ENCODE measurements around the gene DENND2D. TPM values are rescaled to one million over a fixed set of nuclear protein-coding genes. Genes with fewer than 3 reads are reported as not detected.

Gene DENND2D
- total and polyA plus RNA-seq, 2 experiments from 2014 or later, result 2.5 to 3.0 TPM

DNA sequence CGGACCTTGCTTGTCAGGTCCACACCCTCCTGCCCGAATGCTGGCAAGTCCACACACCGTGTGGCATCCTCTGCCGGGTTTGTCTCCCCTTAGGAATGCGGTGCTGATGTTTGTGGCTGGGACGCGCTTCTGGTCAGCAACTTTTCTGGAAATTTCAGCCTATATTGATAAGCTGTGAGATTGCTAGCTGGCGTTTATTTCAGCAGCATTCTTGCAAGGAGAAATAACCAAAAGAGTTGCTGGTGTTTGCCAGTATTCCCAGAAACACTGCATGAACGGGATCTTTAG lies 59.8 kb downstream of the DENND2D start:
- Histone ChIP-seq H3K27ac (ENCODE audit: low read depth) (peak overlapping the region; percentile 98), H2AFZ (peak overlapping the region; percentile 86), H3K36me3 (ENCODE audit: insufficient read depth) (peaks cover 7% of the 10 kb centered on the region; the same call in 1 of the 2 replicates), H3K4me1 (ENCODE audit: insufficient read depth) (peaks cover 20% of the 10 kb centered on the region), H3F3A (replicated peaks; ENCODE audit: low read depth) (no peaks in the 10 kb centered on the region), H3K9me2 (ENCODE audit: insufficient read depth) (no peaks in the 10 kb centered on the region), H3K27me3 (ENCODE audit: insufficient read depth) (no peaks in the 10 kb centered on the region), H4K20me1 (replicated peaks; ENCODE audit: insufficient read depth) (no peaks in the 10 kb centered on the region; the same call in none of the 2 replicates), H3K79me2 (replicated peaks; ENCODE audit: insufficient read depth) (peaks cover 64% of the 10 kb centered on the region), H3K4me3 (peak overlapping the region; percentile 76), H3K4me2 (peak overlapping the region; percentile 89)
- no peak overlapping the region for H3K27ac Mint-ChIP-seq
- H3K4me3 Mint-ChIP-seq, result peak overlapping the region; percentile 96
- peaks cover 2% of the 10 kb centered on the region for H3K27me3 Mint-ChIP-seq (ENCODE audit: insufficient read depth, low read depth, poor library complexity)
- no peaks in the 10 kb centered on the region for H3K9me3 Mint-ChIP-seq
- H3K4me1 Mint-ChIP-seq, result peaks cover 32% of the 10 kb centered on the region
- no peak for TF ChIP-seq EZH2 (IDR thresholded peaks at IDR 0.05; ENCODE audit: low read depth, unreplicated experiment)
- TF ChIP-seq, protein P1, sequence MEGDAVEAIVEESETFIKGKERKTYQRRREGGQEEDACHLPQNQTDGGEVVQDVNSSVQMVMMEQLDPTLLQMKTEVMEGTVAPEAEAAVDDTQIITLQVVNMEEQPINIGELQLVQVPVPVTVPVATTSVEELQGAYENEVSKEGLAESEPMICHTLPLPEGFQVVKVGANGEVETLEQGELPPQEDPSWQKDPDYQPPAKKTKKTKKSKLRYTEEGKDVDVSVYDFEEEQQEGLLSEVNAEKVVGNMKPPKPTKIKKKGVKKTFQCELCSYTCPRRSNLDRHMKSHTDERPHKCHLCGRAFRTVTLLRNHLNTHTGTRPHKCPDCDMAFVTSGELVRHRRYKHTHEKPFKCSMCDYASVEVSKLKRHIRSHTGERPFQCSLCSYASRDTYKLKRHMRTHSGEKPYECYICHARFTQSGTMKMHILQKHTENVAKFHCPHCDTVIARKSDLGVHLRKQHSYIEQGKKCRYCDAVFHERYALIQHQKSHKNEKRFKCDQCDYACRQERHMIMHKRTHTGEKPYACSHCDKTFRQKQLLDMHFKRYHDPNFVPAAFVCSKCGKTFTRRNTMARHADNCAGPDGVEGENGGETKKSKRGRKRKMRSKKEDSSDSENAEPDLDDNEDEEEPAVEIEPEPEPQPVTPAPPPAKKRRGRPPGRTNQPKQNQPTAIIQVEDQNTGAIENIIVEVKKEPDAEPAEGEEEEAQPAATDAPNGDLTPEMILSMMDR (conservative IDR thresholded peaks at IDR 0.05; ENCODE audit: low read depth in 2 of 2), result no peak
- TF ChIP-seq ZNF331 (CRISPR knock-in tag; IDR thresholded peaks at IDR 0.05; ENCODE audit: low read depth), result no peak
- no peak for TF ChIP-seq POLR2AphosphoS5 (IDR thresholded peaks at IDR 0.05; ENCODE audit: low read depth)
- TF ChIP-seq, protein P2, sequence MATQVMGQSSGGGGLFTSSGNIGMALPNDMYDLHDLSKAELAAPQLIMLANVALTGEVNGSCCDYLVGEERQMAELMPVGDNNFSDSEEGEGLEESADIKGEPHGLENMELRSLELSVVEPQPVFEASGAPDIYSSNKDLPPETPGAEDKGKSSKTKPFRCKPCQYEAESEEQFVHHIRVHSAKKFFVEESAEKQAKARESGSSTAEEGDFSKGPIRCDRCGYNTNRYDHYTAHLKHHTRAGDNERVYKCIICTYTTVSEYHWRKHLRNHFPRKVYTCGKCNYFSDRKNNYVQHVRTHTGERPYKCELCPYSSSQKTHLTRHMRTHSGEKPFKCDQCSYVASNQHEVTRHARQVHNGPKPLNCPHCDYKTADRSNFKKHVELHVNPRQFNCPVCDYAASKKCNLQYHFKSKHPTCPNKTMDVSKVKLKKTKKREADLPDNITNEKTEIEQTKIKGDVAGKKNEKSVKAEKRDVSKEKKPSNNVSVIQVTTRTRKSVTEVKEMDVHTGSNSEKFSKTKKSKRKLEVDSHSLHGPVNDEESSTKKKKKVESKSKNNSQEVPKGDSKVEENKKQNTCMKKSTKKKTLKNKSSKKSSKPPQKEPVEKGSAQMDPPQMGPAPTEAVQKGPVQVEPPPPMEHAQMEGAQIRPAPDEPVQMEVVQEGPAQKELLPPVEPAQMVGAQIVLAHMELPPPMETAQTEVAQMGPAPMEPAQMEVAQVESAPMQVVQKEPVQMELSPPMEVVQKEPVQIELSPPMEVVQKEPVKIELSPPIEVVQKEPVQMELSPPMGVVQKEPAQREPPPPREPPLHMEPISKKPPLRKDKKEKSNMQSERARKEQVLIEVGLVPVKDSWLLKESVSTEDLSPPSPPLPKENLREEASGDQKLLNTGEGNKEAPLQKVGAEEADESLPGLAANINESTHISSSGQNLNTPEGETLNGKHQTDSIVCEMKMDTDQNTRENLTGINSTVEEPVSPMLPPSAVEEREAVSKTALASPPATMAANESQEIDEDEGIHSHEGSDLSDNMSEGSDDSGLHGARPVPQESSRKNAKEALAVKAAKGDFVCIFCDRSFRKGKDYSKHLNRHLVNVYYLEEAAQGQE (IDR thresholded peaks at IDR 0.05; ENCODE audit: unreplicated experiment), result no peak
- DNase-seq (ENCODE audit: low spot score), result peak; percentile 75
- ATAC-seq, result peak; percentile 74
- peaks cover 14% of the 10 kb centered on the region for H3K36me3 Mint-ChIP-seq (ENCODE audit: low read depth)

DNA sequence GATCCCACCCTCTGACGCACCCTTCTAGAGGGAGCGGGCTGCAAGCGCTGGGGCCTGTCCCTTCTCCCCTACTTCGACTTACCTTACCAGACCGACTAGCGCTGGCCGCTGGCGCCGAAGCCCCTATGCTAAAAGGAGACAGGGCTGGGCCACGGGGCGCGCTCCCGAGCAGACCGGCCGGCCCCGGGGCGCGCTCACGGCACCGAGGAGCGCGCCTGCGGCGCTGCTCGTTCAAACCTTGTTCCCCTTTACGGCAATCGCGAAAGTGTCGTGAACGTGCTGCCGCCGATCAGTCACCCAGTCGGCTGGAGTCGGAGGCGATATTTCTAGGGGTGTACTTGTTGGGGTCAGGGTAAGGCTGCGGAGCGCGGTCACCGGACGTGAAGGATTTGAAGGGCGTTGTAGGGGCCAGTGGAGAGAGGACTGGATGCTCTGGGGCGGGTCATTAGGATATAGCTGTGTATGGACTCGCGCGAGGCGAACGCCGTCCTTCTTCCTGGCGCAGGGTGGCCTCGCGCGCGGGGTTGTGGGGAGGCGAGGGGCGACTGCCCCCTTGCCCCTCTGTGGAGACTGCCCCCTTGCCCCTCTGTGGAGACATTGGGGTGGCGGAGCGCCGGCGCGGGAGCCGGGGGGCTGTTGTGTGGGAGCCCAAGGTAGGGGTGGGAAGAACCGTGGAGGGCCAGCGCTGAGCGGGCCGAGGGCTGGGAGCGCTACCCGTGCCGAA lies 60.3 kb downstream of the DENND2D start, which contains the start of the genes CEPT1 and DRAM2:
CEPT1 (plus strand) TSS at position 268 of the 724 bp plus-strand sequence. CDS start 7,492 bp downstream, outside the sequence.
DRAM2 (minus strand) TSS at position 138 of the 724 bp plus-strand sequence. CDS start 8,539 bp downstream, outside the sequence.
- peaks cover 32% of the 10 kb centered on the region for H3K4me1 Mint-ChIP-seq

More for the DNA sequence above, 60.3 kb downstream of the DENND2D start, which contains the start of the genes CEPT1 and DRAM2:
- peak within 1 kb of the TSS; percentile 76 for H3K4me3 ChIP-seq
- no peaks in the 10 kb centered on the region for H3K9me2 ChIP-seq (ENCODE audit: insufficient read depth)
- peak within 1 kb of the TSS; percentile 86 for H2AFZ ChIP-seq
- no peaks in the 10 kb centered on the region for H3F3A ChIP-seq (replicated peaks; ENCODE audit: low read depth)
- H3K4me3 Mint-ChIP-seq, result peak within 1 kb of the TSS; percentile 96
- peaks cover 20% of the 10 kb centered on the region for H3K36me3 Mint-ChIP-seq (ENCODE audit: low read depth)
- H3K4me2 ChIP-seq, result peak within 1 kb of the TSS; percentile 89
- H3K4me1 ChIP-seq (ENCODE audit: insufficient read depth), result peaks cover 20% of the 10 kb centered on the region
- peak; percentile 99 for DNase-seq (ENCODE audit: low spot score)
- no peaks in the 10 kb centered on the region; the same call in none of the 2 replicates for H4K20me1 ChIP-seq (replicated peaks; ENCODE audit: insufficient read depth)
- peak; percentile 86 for ATAC-seq
- TF ChIP-seq, protein P1 (conservative IDR thresholded peaks at IDR 0.05; ENCODE audit: low read depth in 2 of 2), result 0 out of 4 replicates have a peak, but pooled peaks of 1 of the 2 experiments have one; percentile 1
- TF ChIP-seq POLR2AphosphoS5 (IDR thresholded peaks at IDR 0.05; ENCODE audit: low read depth) (peak; percentile 91), ZNF114 (CRISPR knock-in tag; IDR thresholded peaks at IDR 0.05) (no peak)
- no peaks in the 10 kb centered on the region for H3K9me3 Mint-ChIP-seq
- H3K36me3 ChIP-seq (ENCODE audit: insufficient read depth), result peaks cover 10% of the 10 kb centered on the region; the same call in 1 of the 2 replicates
- peak within 1 kb of the TSS; percentile 98 for H3K27ac ChIP-seq (ENCODE audit: low read depth)
- peaks cover 59% of the 10 kb centered on the region for H3K79me2 ChIP-seq (replicated peaks; ENCODE audit: insufficient read depth)
- H3K27me3 ChIP-seq (ENCODE audit: insufficient read depth), result no peaks in the 10 kb centered on the region
- peak within 1 kb of the TSS; percentile 96 for H3K27ac Mint-ChIP-seq
- H3K27me3 Mint-ChIP-seq (ENCODE audit: insufficient read depth, low read depth, poor library complexity), result peaks cover 2% of the 10 kb centered on the region
